GM23338 (cell line): Measurements from ENCODE around the gene SLC29A1. TPM values are rescaled to one million over a fixed set of nuclear protein-coding genes. Genes with fewer than 3 reads are reported as not detected.
A peak's percentile ranks its signal among the peaks of the same experiment; 100 is the strongest.

Experiments used
- ATAC-seq: fragments of 200-7000 bp; cut with Tn5 transposase; 3 replicates; pipeline ENCODE4 v1.9.1; 2020
- DNase-seq: peaks from one replicate; pipeline ENCODE4 v3.0.0-alpha.2; 2015; ENCODE audit warnings: low spot score
- H2AFZ ChIP-seq: fragments of 200-600 bp; sonication (generic); 2 replicates; pipeline ENCODE4 v1.8.0; 2016; ENCODE audit warnings: antibody characterized with exemption, mild to moderate bottlenecking, moderate library complexity
- H3F3A ChIP-seq: fragments of 200-600 bp; sonication (generic); replicated peaks from 2 replicates; pipeline ENCODE4 v1.8.0; 2017; ENCODE audit warnings: antibody characterized with exemption, mixed run types, low read depth
- H3K27ac ChIP-seq: fragments of 200-600 bp; sonication (generic); 2 replicates; pipeline ENCODE4 v1.6.1; 2016; ENCODE audit warnings: low read depth
- H3K27me3 ChIP-seq: fragments of 200-600 bp; sonication (generic); 2 replicates; pipeline ENCODE4 v1.8.0; 2016; ENCODE audit warnings: mild to moderate bottlenecking, mixed run types, moderate library complexity; ENCODE audit not compliant: insufficient read depth
- H3K36me3 ChIP-seq: fragments of 200-600 bp; sonication (generic); 2 replicates; pipeline ENCODE4 v1.8.0; 2016; ENCODE audit warnings: mild to moderate bottlenecking; ENCODE audit not compliant: insufficient read depth
- H3K4me1 ChIP-seq: fragments of 200-600 bp; sonication (generic); 2 replicates; pipeline ENCODE4 v1.8.0; 2016; ENCODE audit warnings: mild to moderate bottlenecking, moderate library complexity; ENCODE audit not compliant: insufficient read depth
- H3K4me2 ChIP-seq: fragments of 200-600 bp; sonication (generic); 2 replicates; pipeline ENCODE4 v1.7.1; 2017; ENCODE audit warnings: mixed run types
- H3K4me3 ChIP-seq: fragments of 200-600 bp; sonication (generic); 2 replicates; pipeline ENCODE4 v1.6.1; 2016; ENCODE audit warnings: mixed run types
- H3K79me2 ChIP-seq: fragments of 200-600 bp; sonication (generic); replicated peaks from 2 replicates; pipeline ENCODE4 v1.8.0; 2017; ENCODE audit warnings: mild to moderate bottlenecking; ENCODE audit not compliant: insufficient read depth
- H3K9me2 ChIP-seq: fragments of 200-600 bp; sonication (generic); 2 replicates; pipeline ENCODE4 v1.8.0; 2017; ENCODE audit not compliant: insufficient read depth
- H4K20me1 ChIP-seq: fragments of 200-600 bp; sonication (generic); replicated peaks from 2 replicates; pipeline ENCODE4 v1.8.0; 2017; ENCODE audit warnings: mild to moderate bottlenecking; ENCODE audit not compliant: insufficient read depth
- H3K27ac Mint-ChIP-seq: 2 replicates; pipeline ENCODE4 v1.8.0; 2020; ENCODE audit warnings: inconsistent platforms, mild to moderate bottlenecking, moderate library complexity, mixed read lengths
- H3K27me3 Mint-ChIP-seq: 3 replicates; pipeline ENCODE4 v1.8.0; 2022; ENCODE audit warnings: low read depth, mild to moderate bottlenecking, moderate library complexity, mixed read lengths, inconsistent platforms; ENCODE audit not compliant: insufficient read depth, poor library complexity
- H3K36me3 Mint-ChIP-seq: 3 replicates; pipeline ENCODE4 v1.8.0; 2021; ENCODE audit warnings: low read depth, mild to moderate bottlenecking, inconsistent platforms, moderate library complexity, mixed read lengths
- H3K4me1 Mint-ChIP-seq: 3 replicates; pipeline ENCODE4 v1.8.0; 2020; ENCODE audit warnings: mild to moderate bottlenecking, inconsistent platforms, mixed read lengths
- H3K4me3 Mint-ChIP-seq: 3 replicates; pipeline ENCODE4 v1.8.0; 2021; ENCODE audit warnings: moderate library complexity, mild to moderate bottlenecking, inconsistent platforms, mixed read lengths
- H3K9me3 Mint-ChIP-seq: 3 replicates; pipeline ENCODE4 v1.8.0; 2020; ENCODE audit warnings: moderate library complexity, mild to moderate bottlenecking, inconsistent platforms, mixed read lengths
- CTCF ChIP-seq, 2 experiments: fragments of 200-600 bp in 1 of 2; sonication (generic) in 1 of 2; conservative IDR thresholded peaks; 2 replicates each; pipeline versions ENCODE4 v1.5.1 to v1.6.1; 2016 to 2017; ENCODE audit warnings: antibody characterized with exemption in 2 of 2, low read depth in 2 of 2, mild to moderate bottlenecking in 2 of 2, moderate library complexity in 1 of 2
- EZH2phosphoT487 ChIP-seq: fragments of 200-600 bp; sonication (generic); IDR thresholded peaks from one replicate; pipeline ENCODE4 v1.8.1; 2018; ENCODE audit warnings: antibody characterized with exemption; ENCODE audit not compliant: unreplicated experiment
- STAT1 ChIP-seq: IDR thresholded peaks from one replicate; pipeline ENCODE4 v1.6.1; 2016; ENCODE audit warnings: antibody characterized with exemption; ENCODE audit not compliant: unreplicated experiment
- ZNF462 ChIP-seq: fragments of 250-450 bp; sonication (Bioruptor Pico); IDR thresholded peaks from 2 replicates; pipeline ENCODE4 v1.5.0; 2020; ENCODE audit warnings: mild to moderate bottlenecking, moderate library complexity
- polyA plus RNA-seq: library from polyadenylated mRNA; unstranded; fragments of >200 nt; fragmentation: Nextera tagmentation; extraction: Ambion mirVana; gene quantifications from 2 replicates; pipeline ENCODE4 v1.2.1, GENCODE V29; 2016
- total RNA-seq: library from RNA; depleted of rRNA; stranded (reverse); fragments of >200 nt; shearing (Covaris generic); gene quantifications from 2 replicates; pipeline ENCODE4 v1.2.3, GENCODE V29; 2014

Gene SLC29A1
- total and polyA plus RNA-seq, 2 experiments from 2014 or later = 73.1 to 169 TPM

GRCh38 chr6:44189257-44189656 lies 34.1 kb upstream of the SLC29A1 start:
- H3K9me2 ChIP-seq = no peaks in the 10 kb centered on the region
- peak overlapping the region; percentile 91 for H2AFZ ChIP-seq
- no peak for TF ChIP-seq ZNF462 (CRISPR knock-in tag)
- no peaks in the 10 kb centered on the region for H3K79me2 ChIP-seq
- ATAC-seq (no peak), DNase-seq (no peak)
- Mint-ChIP-seq H3K36me3 (no peaks in the 10 kb centered on the region), H3K4me1 (peaks cover 26% of the 10 kb centered on the region), H3K9me3 (no peaks in the 10 kb centered on the region), H3K4me3 (no peak overlapping the region), H3K27ac (no peak overlapping the region), H3K27me3 (peaks cover 22% of the 10 kb centered on the region)
- no peaks in the 10 kb centered on the region for H3K27me3 ChIP-seq
- H3K4me3 ChIP-seq = no peak overlapping the region
- H3K27ac ChIP-seq = no peak overlapping the region
- no peaks in the 10 kb centered on the region for H3K36me3 ChIP-seq
- no peak overlapping the region for H3K4me2 ChIP-seq
- no peaks in the 10 kb centered on the region for H4K20me1 ChIP-seq
- 0 out of 2 replicates have a peak, but pooled peaks cover 2% of the 10 kb centered on the region for H3F3A ChIP-seq
- H3K4me1 ChIP-seq = peaks cover 19% of the 10 kb centered on the region

GRCh38 chr6:44190715-44191114 lies 32.7 kb upstream of the SLC29A1 start:
- no peak overlapping the region for H2AFZ ChIP-seq
- H3F3A ChIP-seq = 0 out of 2 replicates have a peak, but pooled peaks cover 2% of the 10 kb centered on the region
- Mint-ChIP-seq H3K9me3 (no peaks in the 10 kb centered on the region), H3K36me3 (no peaks in the 10 kb centered on the region), H3K4me1 (peaks cover 19% of the 10 kb centered on the region), H3K27me3 (peaks cover 26% of the 10 kb centered on the region), H3K4me3 (no peak overlapping the region), H3K27ac (no peak overlapping the region)
- H3K4me2 ChIP-seq = no peak overlapping the region
- H3K27ac ChIP-seq = no peak overlapping the region
- no peak overlapping the region for H3K4me3 ChIP-seq
- no peaks in the 10 kb centered on the region for H3K79me2 ChIP-seq
- no peaks in the 10 kb centered on the region for H3K36me3 ChIP-seq
- ATAC-seq (no peak), DNase-seq (no peak)
- H4K20me1 ChIP-seq = no peaks in the 10 kb centered on the region
- no peaks in the 10 kb centered on the region for H3K27me3 ChIP-seq
- H3K4me1 ChIP-seq = peaks cover 14% of the 10 kb centered on the region
- H3K9me2 ChIP-seq = no peaks in the 10 kb centered on the region
- TF ChIP-seq ZNF462 (CRISPR knock-in tag) (no peak), STAT1 (no peak), EZH2phosphoT487 (no peak), CTCF (conservative IDR thresholded peaks at IDR 0.05; ENCODE audit: low read depth in 2 of 2) (no peak)
